A673 (cell line): ENCODE results near the gene IFNA16. TPM values are rescaled to one million over a fixed set of nuclear protein-coding genes. Genes with fewer than 3 reads are reported as not detected.
"Not testable (repeated sequence)": the region's sequence is repeated elsewhere in the genome, so short reads cannot be mapped to it uniquely, and the experiment has no call there.

Source experiments
- BruUV-seq: library from RNA; stranded (reverse); fragments of 400-500 nt; replicated peaks from 2 replicates; lab custom pipeline; 2021; lab: Mats Ljungman, UMichigan
- CTCF ChIA-PET: fragments of 300-600 bp; sonication (Branson Sonifier 250); formaldehyde crosslinking; loops from one replicate; lab custom pipeline; 2022; ENCODE audit warnings: antibody characterized with exemption; lab: Charles Lee
- POLR2A ChIA-PET: fragments of 300-600 bp; sonication (Branson Sonifier 250); formaldehyde crosslinking; loops from one replicate; lab custom pipeline; 2022; ENCODE audit warnings: antibody characterized with exemption; ENCODE audit not compliant: low non-redundant PET; lab: Charles Lee
- DNase-seq: peaks from one replicate; pipeline ENCODE4 v3.0.0-alpha.2; 2015; ENCODE audit warnings: low spot score
- H3K27ac ChIP-seq: fragments of 200-600 bp; sonication (generic); 2 replicates; pipeline ENCODE4 v1.5.1; 2016; ENCODE audit warnings: mixed run types, low read depth, mild to moderate bottlenecking, mixed read lengths, antibody characterized with exemption, low read length; ENCODE audit not compliant: poor library complexity, severe bottlenecking
- H3K27me3 ChIP-seq: fragments of 200-600 bp; sonication (generic); replicated peaks from 2 replicates; pipeline ENCODE4 v1.6.1; 2017; ENCODE audit warnings: mixed run types, low read depth, mild to moderate bottlenecking, mixed read lengths, antibody characterized with exemption, low read length; ENCODE audit not compliant: insufficient read depth, poor library complexity
- H3K36me3 ChIP-seq: fragments of 200-600 bp; sonication (generic); 2 replicates; pipeline ENCODE4 v1.6.1; 2016; ENCODE audit warnings: mixed run types, mild to moderate bottlenecking, mixed read lengths, antibody characterized with exemption, low read length; ENCODE audit not compliant: insufficient read depth, poor library complexity, severe bottlenecking
- H3K4me1 ChIP-seq: fragments of 200-600 bp; sonication (generic); 2 replicates; pipeline ENCODE4 v1.6.1; 2017; ENCODE audit warnings: mixed run types, mild to moderate bottlenecking, mixed read lengths, antibody characterized with exemption, low read length; ENCODE audit not compliant: insufficient read depth, poor library complexity, severe bottlenecking
- H3K4me3 ChIP-seq: fragments of 200-600 bp; sonication (generic); 2 replicates; pipeline ENCODE4 v1.5.1; 2016; ENCODE audit warnings: low read depth, mixed run types, mild to moderate bottlenecking, mixed read lengths, low read length; ENCODE audit not compliant: poor library complexity, severe bottlenecking
- H3K9me3 ChIP-seq: fragments of 200-600 bp; sonication (generic); 2 replicates; pipeline ENCODE4 v1.6.1; 2016; ENCODE audit warnings: mixed run types, low read depth, mild to moderate bottlenecking, mixed read lengths, antibody characterized with exemption, low read length; ENCODE audit not compliant: poor library complexity, severe bottlenecking
- intact Hi-C: fragments of 100-400 bp; cut with micrococcal nuclease; formaldehyde crosslinking; loops from one replicate; pipeline ENCODE4 v1.10.0; 2022; ENCODE audit not compliant: unreplicated experiment
- total RNA-seq: library from RNA; stranded (reverse); gene quantifications from 2 replicates; pipeline ENCODE4 v1.2.3, GENCODE V29; 2021
- TF ChIP-seq, protein P1 (sequence below): fragments of 300-800, 200-600 bp; sonication (generic); conservative IDR thresholded peaks from 2 replicates; pipeline ENCODE4 v1.5.1; 2017; ENCODE audit warnings: low read depth, mild to moderate bottlenecking, antibody characterized with exemption, low read length, moderate library complexity, mixed read lengths

The IFNA16 gene
- total RNA-seq, 1 experiment from 2014 or later: not detected

DNA sequence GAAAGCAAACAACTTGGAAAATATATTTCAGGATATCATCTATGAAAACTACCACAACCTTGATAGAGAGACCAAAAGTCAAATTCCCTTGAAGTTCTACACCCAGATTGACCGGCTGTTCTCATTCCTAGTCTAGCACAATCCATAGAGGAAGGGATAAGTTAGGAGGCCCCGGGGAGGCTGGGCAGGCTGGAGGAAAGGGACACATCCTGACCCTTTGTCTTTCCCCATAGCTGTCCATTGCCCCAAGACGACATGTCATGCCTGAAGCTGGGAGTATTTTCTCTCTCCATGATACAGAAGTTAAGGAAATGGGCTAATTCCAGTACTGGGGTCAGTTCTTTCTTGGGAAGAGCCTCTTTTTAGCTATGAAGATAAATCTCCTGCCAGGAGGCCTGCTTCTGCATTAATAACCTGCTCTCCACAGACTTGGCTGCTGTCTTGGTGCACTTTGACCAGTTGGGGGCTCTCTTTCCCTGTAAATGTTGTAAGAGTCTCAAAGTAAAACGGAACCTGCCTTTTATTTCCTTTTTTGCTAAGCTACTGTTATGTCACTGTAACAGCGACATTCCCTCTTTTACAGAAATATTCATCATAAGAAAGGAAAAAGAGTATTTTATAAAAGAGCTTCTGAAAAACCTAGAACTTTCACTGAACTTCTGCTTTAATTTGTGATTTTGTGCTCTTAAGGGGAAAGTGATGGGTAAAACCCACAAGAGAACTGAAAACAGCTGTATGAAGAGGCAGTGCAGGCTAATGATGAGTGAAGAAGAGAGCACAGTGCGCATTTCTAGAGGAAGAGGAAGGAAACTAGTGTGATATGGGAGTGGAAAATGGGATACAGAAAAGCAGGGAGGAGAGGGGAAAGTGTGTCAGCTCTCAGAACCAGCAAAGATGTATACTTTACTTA is 22.0 kb downstream of the IFNA16 start:
- H3K4me3 ChIP-seq, H3K27ac ChIP-seq, CTCF ChIA-PET, H3K4me1 ChIP-seq, BruUV-seq, H3K9me3 ChIP-seq, H3K36me3 ChIP-seq, H3K27me3 ChIP-seq, POLR2A ChIA-PET: not testable (repeated sequence)
- TF ChIP-seq, protein P1, sequence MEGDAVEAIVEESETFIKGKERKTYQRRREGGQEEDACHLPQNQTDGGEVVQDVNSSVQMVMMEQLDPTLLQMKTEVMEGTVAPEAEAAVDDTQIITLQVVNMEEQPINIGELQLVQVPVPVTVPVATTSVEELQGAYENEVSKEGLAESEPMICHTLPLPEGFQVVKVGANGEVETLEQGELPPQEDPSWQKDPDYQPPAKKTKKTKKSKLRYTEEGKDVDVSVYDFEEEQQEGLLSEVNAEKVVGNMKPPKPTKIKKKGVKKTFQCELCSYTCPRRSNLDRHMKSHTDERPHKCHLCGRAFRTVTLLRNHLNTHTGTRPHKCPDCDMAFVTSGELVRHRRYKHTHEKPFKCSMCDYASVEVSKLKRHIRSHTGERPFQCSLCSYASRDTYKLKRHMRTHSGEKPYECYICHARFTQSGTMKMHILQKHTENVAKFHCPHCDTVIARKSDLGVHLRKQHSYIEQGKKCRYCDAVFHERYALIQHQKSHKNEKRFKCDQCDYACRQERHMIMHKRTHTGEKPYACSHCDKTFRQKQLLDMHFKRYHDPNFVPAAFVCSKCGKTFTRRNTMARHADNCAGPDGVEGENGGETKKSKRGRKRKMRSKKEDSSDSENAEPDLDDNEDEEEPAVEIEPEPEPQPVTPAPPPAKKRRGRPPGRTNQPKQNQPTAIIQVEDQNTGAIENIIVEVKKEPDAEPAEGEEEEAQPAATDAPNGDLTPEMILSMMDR: peak; percentile 64
- DNase-seq: peak; percentile 23
- intact Hi-C loops: loop anchor here (1.0 kb wide), 1 partner anchor 18 kb away; no protein-coding TSS in a partner anchor

DNA sequence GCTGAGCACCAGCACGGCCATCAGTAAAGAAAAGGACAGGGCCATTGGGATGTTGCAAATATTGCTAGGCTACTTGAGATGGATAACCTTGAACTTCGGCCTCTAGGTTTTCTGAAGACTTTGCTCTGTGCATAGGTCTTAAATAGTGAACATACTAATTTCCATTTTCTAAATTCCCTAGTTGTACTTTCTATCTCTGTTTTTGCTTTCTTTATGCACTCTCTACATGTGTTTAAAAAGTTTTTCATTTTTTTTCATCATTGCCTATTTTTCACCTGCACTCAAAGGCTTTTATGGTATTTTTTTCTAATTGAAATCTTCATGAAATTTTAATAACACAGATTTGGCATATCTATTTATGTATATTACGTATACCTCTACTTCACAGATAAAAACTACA is 29.6 kb downstream of the IFNA16 start, which contains the start of gene IFNA4:
IFNA4 (minus strand) TSS at position 101 of the 400 bp plus-strand sequence; CDS start at position 45, 56 bp downstream.
- BruUV-seq, DNase-seq, H3K36me3 ChIP-seq, H3K4me1 ChIP-seq, intact Hi-C loops, H3K27me3 ChIP-seq, POLR2A ChIA-PET, H3K4me3 ChIP-seq, H3K27ac ChIP-seq, H3K9me3 ChIP-seq, CTCF ChIA-PET: not testable (repeated sequence)

DNA sequence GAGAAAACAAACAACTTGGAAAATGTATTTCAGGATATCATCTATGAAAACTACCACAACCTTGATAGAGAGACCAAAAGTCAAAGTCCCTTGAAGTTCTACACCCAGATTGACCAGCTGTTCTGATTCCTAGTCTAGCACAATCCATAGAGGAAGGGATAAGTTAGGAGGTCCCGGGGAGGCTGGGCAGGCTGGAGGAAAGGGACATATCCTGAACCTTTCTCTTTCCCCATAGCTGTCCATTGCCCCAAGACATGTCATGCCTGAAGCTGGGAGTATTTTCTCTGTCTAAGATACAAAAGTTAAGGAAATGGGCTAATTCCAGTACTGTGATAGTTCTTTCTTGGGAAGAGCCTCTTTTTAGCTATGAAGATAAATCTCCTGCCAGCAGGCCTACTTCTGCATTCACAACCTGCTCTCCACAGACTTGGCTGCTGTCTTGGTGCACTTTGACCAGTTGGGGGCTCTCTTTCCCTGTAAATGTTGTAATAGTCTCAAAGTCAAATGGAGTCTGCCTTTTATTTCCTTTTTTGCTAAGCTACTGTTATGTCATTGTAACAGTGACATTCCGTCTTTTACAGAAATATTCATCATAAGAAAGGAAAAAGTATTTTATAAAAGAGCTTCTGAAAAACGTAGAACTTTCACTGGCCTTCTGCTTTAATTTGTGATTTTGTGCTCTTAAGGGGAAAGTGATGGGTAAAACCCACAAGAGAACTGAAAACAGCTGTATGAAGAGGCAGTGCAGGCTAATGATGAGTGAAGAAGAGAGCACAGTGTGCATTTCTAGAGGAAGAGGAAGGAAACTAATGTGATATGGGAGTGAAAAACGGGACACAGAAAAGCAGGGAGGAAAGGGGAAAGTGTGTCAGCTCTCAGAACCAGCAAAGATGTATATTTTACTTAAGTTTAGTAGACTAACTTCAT is 34.0 kb downstream of the IFNA16 start:
- H3K27me3 ChIP-seq, POLR2A ChIA-PET, H3K36me3 ChIP-seq, BruUV-seq, H3K4me3 ChIP-seq, intact Hi-C loops, H3K27ac ChIP-seq, H3K9me3 ChIP-seq, CTCF ChIA-PET, H3K4me1 ChIP-seq: not testable (repeated sequence)
- TF ChIP-seq, protein P1: peak; percentile 47
- DNase-seq: peak; percentile 14
